Superior temporal gyrus (tissue), 1 donor: Measurements from ENCODE around the gene GJA4.
A peak's percentile ranks its signal among the peaks of the same experiment; 100 is the strongest.
"Not testable (repeated sequence)": the region's sequence is repeated elsewhere in the genome, so short reads cannot be mapped to it uniquely, and the experiment has no call there.

Experiments
- DNase-seq: peaks from one replicate; pipeline ENCODE4 v3.0.0-alpha.2; 2016; ENCODE audit errors: extremely low spot score

The GJA4 gene

DNA sequence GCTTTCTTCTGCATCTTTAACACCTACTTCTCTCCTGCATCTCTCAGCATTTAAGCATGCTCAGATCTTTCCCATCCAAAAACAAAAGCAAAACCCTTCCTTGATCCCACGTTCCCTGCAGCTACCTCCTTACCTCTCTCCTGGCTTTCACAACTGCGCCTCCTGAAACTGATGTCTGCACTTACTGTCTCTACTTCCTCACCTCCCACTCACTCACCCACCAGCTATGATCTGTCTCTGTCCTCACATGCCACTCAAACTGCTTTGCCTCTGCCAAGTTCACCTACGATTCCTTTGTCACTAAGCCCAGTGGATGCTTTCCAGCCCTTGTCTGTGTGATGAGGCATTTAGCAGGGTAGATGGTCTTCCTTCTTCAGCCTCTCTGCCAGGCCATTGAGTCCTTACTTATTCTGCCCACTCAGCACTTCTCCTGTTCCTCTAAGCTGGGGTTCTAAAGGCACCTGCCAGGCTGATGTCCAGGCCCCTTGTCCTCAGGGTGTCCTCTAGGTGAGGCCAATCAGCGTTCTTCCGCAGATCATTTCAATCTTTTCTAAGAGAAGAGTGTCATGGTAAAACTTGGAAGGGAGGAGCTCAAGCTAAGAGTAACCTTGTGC lies 21.8 kb upstream of the GJA4 start:
- DNase-seq: peak; percentile 71

DNA sequence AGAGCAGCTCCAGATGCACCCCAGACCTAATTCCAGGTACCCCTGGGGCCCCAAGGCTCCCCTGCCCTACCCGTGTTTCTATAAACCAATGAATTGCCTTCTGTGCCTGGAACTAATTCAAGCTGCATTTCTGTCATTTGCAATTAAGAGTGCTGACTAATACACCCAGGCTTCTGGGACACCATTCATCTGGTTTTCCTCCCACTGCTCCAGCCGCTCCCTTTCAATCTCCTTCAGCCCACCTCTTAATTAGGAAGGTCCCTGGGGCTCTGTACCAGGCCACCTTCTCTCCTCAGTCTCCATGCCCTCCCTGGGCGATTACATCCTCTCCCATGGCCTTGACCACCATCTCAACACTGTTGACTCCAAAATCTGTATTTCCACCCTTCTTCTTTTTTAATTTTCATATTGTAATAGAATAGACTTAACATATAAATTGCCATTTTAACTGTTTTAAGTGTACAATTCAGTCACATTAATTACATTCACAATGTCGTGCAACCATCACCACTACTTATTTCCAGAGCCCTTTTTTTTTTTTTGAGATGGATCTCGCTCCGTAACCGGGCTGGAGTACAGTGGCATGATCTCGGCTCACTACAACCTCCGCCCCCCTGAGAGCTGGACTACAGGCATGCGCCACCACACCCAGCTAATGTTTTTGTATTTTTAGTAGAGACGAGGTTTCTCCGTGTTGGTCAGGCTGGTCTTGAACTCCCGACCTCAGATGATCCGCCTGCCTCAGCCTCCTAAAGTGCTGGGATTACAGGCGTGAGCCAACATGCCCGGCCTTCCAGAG lies 21.0 kb upstream of the GJA4 start:
- no peak for DNase-seq

DNA sequence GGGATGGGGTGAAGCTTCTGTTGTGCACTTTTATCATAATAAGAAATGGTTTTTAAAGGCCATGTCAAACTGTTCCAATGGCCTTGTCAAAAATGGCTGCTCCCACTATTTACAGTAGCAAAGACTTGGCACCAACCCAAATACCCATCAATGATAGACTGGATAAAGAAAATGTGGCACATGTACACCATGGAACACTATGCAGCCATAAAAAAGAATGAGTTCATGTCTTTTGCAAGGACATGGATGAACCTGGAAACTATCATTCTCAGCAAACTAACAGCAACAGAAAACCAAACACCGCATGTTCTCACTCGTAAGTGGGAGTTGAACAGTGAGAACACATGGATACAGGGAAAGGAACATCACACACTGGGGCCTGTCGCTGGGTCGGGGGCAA lies 19.7 kb upstream of the GJA4 start:
- DNase-seq: not testable (repeated sequence)

DNA sequence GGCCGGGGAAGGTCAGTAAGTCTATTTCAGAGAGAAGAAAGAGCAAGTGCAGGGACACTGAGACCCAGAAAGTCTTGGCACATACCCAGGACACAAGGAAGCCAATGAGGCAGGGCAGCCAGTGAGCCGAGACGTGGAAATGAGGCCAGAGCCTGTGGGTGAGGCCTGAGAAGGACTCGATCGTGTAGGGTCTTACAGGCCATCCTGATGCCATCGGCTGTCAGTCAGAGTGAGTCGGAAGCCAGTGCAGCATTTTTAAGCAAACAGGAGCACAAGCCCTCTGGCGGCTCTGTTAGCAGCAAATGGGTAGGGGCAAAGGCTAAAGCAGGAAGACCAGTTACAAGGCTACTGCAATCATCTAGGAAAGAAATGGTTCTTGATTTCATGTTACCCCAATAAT lies 17.8 kb upstream of the GJA4 start:
- DNase-seq: no peak

DNA sequence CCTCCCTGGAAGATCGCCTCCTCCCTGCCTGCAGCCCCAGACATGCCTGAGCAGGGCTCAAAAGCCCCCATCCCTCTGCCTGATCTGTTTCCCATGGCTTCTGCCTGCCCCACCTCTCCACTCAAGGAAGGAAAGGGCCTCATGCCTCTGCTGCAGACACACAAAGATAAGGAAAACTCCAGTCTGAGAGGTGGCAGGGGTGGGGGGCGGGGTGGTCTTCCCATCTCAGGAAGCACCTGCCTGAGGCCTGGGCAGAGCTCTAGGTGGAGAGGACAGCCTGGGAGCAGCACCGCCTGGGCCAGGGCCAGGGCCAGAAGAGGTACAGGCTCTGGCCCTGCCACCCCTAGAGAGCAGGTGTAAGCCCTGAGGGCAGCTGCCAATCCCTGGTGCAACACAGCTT lies 15.9 kb upstream of the GJA4 start:
- no peak for DNase-seq

DNA sequence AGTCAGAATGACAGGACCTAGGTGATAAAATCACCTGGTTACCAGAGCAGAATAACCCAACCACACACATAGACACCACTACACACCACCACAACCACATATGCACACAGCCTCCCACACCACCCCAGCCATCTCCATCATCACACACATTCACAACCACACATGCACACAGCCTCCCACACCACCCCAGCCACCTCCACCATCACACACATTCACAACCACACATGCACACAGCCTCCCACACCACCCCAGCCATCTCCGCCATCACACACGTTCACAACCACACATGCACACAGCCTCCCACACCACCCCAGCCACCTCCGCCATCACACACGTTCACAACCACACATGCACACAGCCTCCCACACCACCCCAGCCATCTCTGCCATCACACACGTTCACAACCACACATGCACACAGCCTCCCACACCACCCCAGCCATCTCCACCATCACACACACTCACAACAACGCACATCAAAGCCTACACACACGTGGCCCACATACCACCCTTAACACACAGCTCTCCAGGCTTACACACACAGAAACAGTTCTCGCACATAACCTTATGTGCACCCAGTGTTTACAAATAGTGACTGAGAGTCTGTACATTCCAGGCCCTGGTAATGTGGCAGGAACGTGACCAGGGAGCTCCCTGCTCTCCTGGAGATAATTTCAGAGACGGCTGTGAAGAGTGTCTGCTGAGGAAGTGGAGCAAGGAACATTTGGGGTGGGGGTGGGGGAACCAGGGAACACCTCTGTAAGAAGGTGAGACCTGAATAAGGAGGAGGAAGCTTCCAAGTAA lies 15.1 kb upstream of the GJA4 start:
- no peak for DNase-seq

DNA sequence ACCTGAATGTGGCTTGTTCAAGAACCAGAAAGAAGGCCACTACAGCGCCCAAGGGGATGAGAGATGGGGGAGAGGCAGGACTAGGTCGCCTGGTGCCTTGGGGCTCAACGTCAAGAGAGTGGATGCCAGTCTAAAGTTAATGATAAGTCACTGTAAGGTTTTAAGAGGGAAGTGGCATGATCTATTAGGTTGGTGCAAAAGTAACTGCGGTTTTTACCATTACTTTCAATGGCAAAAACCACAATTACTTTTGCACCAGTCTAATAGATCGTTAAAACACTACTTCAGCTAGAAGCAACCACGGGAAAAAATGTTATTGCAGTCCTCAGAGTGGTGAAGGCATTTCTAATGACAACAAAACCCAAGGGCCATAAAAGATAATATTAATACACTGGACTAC lies 14.4 kb upstream of the GJA4 start:
- no peak for DNase-seq

DNA sequence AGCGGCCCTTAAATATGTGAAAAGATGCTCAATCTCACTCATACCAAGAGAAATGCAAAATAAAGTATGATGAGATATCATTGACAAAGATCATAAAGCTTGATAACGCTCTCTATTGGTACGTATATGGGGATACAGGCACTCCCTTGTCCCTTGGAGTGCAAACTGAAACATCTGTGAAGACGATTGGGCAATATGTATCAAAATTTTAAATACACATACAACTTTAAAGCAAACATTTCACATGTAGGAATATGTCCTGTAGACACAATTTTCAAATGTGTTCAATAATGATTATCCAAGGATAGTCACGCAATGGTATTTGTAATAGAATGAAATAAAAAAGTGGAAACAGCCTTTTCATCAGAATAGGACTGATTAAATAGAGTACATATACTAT lies 13.8 kb upstream of the GJA4 start:
- no peak for DNase-seq

DNA sequence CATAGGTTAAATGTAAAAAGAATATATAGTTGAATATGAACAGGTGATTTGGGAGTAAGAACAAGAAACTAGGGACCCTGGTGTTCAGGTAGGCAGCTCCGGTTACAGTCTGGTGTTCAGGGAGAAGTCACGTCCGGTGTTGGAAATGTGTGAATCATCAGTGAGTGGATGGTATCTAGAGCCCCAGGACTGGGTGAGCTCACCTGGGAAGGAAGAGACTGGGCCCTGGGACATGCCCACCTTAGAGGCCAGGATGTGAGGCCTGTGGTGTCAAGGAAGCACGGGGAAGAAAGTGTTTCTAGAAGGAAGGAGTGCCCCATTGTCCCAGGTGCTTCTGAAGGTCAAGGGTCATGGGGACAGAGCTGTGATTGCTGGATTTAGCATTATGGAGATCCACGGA lies 13.3 kb upstream of the GJA4 start:
- DNase-seq: no peak

DNA sequence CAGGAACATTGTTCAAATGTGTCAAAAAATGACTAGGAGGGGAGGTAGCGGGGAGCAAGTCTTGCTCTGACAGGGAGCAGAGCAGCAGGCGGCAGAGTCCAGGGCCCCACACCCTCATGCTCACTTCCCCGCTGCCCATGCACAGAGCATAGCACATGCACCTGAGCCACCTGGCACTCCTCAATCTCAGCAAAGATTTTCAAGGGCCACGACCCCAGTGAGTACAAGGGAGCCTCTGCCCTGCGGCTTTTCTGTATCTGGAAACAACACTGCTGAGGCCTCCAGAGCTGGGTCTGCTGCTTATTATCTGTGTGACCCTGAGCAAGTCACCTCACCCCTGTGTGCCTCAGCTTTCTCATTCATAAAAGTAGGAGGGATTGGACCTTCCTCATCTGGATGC lies 12.8 kb upstream of the GJA4 start:
- DNase-seq: no peak

DNA sequence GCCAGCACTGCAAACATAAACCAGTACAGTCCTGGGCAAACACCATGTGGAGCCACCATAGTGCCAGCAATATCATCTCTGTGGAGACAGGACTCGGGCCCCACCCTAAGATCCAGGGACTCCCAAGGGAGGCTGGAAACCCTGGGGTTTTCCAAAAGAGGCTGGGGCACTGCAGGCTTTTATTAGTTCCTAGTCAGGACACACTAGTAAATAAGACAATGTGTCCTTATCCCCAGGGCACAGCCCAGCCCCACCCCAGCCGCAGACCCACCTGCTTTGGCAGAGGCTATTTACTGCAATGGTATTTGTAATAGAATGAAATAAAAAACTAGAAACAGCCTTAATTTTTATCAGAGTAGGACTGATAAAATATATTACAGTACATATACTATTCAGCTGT lies 12.3 kb upstream of the GJA4 start:
- DNase-seq: no peak

DNA sequence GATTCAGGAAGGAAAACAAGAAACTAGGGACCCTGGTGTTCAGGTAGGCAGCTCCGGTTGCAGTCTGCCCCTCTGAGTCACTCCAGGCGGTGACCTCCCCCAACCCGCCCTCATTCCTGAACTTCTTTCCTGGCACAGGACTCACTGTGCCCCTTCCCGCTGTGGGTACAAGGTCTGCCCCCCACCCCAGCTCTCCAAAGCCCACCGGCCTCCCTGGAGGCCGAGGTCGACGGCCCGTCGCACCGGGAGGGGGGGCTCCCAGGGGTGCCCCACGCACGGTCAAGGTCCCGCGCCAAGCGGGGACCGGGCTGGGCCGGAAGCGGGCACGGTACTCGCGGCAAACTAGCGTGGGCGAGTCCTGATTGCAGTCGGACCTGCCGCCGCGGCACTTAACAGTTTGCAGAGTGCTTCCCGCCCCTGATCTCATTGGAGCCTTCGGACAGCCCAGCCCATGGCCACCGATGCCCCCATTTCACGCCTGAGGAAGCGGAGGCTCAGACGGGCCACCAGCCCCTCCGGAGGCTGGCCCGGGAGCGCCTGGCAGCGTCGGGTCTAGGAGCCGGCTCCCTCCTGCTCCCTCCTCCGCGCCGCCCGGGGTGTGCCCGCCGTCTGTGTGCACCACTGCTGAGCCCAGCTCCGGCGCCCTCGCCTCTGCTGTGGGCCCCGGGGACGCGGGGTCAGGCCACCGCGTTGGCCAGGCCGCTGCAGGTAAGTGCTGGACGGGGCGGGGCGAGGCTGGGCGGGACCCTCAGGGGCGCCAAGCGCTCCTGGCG lies 11.5 kb upstream of the GJA4 start, which contains the start of gene GJB3:
Gene GJB3 (plus strand): TSS at position 144 of the 773 bp plus-strand sequence. CDS start 3,549 bp downstream, outside the sequence.
- no peak for DNase-seq

DNA sequence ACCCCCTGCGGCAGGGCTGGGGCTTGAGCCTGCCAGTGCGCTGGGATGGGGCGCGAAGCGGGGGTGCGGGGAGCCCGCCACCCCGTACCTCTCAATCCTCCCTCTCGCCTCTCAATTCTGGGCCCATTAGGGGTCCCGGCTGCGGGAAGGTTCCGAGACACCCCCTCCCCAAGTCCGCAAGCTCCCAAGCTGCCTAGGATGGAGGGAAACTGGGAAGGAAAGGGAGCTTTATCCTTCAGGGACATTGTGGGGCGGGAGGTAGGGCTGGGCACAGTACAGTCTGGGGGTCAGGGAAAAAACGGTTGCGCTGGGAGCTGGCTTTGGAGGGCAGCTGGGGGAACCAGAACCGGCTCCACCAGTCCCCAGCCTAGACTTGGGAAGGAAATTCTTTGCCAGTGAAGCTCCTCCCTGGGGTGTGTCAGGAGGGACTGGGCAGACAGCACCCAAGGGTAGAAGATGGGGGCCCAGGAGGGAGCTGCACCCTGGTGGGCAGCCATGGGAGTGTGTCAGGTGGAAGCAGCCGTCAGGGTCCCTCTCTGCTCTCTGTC lies 10.9 kb upstream of the GJA4 start:
- DNase-seq: no peak

DNA sequence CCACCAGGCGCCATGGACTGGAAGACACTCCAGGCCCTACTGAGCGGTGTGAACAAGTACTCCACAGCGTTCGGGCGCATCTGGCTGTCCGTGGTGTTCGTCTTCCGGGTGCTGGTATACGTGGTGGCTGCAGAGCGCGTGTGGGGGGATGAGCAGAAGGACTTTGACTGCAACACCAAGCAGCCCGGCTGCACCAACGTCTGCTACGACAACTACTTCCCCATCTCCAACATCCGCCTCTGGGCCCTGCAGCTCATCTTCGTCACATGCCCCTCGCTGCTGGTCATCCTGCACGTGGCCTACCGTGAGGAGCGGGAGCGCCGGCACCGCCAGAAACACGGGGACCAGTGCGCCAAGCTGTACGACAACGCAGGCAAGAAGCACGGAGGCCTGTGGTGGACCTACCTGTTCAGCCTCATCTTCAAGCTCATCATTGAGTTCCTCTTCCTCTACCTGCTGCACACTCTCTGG lies 8.0 kb upstream of the GJA4 start:
- DNase-seq: no peak

DNA sequence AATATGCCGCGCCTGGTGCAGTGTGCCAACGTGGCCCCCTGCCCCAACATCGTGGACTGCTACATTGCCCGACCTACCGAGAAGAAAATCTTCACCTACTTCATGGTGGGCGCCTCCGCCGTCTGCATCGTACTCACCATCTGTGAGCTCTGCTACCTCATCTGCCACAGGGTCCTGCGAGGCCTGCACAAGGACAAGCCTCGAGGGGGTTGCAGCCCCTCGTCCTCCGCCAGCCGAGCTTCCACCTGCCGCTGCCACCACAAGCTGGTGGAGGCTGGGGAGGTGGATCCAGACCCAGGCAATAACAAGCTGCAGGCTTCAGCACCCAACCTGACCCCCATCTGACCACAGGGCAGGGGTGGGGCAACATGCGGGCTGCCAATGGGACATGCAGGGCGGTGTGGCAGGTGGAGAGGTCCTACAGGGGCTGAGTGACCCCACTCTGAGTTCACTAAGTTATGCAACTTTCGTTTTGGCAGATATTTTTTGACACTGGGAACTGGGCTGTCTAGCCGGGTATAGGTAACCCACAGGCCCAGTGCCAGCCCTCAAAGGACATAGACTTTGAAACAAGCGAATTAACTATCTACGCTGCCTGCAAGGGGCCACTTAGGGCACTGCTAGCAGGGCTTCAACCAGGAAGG lies 7.4 kb upstream of the GJA4 start:
- DNase-seq: no peak

DNA sequence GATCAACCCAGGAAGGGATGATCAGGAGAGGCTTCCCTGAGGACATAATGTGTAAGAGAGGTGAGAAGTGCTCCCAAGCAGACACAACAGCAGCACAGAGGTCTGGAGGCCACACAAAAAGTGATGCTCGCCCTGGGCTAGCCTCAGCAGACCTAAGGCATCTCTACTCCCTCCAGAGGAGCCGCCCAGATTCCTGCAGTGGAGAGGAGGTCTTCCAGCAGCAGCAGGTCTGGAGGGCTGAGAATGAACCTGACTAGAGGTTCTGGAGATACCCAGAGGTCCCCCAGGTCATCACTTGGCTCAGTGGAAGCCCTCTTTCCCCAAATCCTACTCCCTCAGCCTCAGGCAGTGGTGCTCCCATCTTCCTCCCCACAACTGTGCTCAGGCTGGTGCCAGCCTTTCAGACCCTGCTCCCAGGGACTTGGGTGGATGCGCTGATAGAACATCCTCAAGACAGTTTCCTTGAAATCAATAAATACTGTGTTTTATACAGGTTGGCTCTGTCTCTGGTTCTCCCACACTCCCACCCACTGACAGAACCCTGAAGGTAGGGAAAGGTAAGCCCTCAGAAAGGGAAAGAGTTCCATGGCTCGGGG lies 6.8 kb upstream of the GJA4 start:
- DNase-seq: no peak

DNA sequence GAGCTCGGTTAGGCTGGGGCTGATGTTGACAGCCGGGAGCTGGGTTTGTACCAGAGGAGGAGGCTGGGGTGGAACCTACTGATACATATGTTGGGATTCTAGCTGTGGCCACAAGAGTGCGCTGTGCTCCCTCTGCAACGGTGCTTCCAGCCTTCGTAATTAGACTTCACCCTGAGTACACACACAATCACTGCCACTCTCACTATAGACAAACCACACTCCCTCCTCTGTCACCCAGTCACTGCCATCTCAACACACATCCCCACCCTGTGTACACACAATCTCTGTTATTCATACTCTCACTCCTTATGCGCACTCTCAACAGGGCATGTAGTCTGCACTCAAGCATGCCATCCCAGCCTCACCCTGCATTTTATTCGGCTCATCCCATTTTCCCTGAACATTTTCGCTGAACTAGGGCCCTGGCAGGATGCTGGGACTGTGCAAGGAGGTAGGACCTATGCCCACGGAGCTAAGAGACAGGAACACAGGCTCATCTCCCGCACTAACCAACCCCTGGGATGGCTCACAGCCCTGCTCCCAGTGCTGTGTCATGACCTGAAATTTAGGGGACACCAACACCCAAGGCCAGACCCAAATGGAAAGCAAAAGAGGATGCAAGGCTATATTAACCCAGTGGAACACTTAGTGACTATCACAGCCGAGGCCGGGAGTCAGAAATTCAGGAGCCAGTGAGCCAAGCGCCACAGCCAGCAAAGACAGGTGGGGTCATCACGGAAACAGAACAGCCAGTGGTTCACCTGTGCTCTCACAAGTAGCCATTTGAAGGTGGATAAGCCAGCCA lies 6.1 kb upstream of the GJA4 start:
- DNase-seq: peak; percentile 93

DNA sequence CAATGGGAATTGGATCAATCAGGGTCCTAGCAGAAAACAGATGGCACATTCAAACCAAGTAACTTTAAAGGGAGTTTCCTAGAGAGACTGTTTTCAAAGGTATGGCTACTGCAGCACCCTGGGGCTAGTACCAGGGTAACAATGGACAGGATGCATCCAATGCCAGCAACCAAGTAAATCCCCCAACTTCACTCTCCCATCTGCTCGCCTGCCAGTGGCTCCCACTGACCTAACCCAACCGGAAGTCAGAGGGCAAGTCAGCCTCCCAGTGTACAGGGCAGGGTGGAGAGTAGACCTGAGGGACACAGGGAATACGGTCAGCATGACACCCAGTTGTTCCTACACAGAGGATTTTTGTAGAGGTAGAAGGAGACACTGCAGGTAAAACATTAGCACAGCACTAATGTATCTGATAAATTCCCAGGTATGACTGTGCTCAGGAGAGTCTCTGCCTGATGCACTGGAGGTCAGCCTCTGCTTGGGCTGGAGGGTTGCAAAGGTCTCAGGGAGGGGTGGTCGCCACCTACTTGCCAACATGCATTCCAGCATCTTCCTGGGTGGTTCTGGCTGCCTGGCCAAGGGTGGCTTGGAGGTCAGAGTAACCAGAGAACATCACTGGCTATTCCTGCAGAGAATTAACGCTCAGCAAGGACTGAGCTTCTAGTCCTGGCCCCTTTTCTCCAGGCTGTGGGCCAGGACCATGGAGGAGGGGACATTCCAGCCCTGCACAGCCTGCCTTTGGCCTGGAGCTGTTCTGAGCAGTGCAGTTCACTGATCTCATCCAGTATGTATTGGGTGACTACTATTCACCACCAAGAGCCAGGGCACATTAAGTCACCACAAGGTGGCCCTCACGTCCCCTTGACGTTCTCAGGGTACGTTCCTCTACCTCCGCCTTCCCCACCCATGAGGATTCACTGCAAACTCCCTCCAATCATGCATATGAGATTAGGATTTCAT lies 5.1 kb upstream of the GJA4 start:
- DNase-seq: no peak

DNA sequence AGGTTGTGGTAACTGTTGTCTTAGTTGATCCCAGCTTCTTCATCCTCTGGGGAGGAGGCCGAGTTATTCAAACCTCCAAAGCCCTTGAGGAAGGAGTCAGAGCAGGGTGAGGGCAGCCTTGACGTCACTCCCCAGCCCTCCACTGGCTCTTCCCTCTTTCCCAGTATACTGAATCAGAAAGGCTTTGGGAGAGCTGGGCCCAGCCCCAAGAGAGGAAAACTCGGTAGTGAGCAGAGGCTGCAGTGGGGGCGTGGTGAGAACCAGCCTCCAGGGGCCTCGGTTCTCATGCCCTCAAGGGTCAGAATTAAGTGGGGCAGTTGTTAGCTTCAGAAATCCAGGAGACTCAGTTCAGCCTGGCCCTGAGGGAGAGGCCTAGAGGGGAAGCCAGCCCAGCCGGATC lies 1.8 kb upstream of the GJA4 start:
- DNase-seq: no peak
